Stimulated activated CD8-positive, alpha-beta memory T cell treated with anti-CD3 and anti-CD28 coated beads, Interleukin-15, amount 100 ng/mL, for 48 hours (primary cell): ENCODE data around the gene NXPH2.

ENCODE experiments used
- DNase-seq, 2 donors: peaks; one replicate each; pipeline ENCODE4 v3.0.0-alpha.2; 2020; ENCODE audit warnings: low read depth in 2 of 2

The NXPH2 gene

GRCh38 chr2:138637061-138637460 is 143.1 kb downstream of the NXPH2 start:
- no peak for DNase-seq

- no peak for DNase-seq
Measured at GRCh38 chr2:138633049-138633448, 147.1 kb downstream of the NXPH2 start.

- no peak for DNase-seq
Measured at GRCh38 chr2:138632066-138632620, 148.0 kb downstream of the NXPH2 start.

- DNase-seq: no peak
Measured at GRCh38 chr2:138630164-138630563, 150.0 kb downstream of the NXPH2 start.

- no peak for DNase-seq
Measured at GRCh38 chr2:138626148-138626547, 154.0 kb downstream of the NXPH2 start.

GRCh38 chr2:138622613-138623012 is 157.6 kb downstream of the NXPH2 start:
- DNase-seq: no peak

GRCh38 chr2:138621139-138621538 is 159.1 kb downstream of the NXPH2 start:
- DNase-seq: no peak

GRCh38 chr2:138620431-138620830 is 159.8 kb downstream of the NXPH2 start:
- no peak for DNase-seq
